Esophagus (tissue), 2 donors: ENCODE results near the gene SUPT20HL1. TPM values are rescaled to one million over a fixed set of nuclear protein-coding genes. Genes with fewer than 3 reads are reported as not detected.
"Not testable (repeated sequence)": the region's sequence is repeated elsewhere in the genome, so short reads cannot be mapped to it uniquely, and the experiment has no call there.

Experiments
- H3K27ac ChIP-seq, 2 donors: one replicate each; pipeline ENCODE4 v1.5.1; 2013; ENCODE audit warnings: low read depth in 2 of 2, mild to moderate bottlenecking in 2 of 2, inconsistent platforms in 1 of 2, low read length in 1 of 2, moderate library complexity in 1 of 2
- H3K27me3 ChIP-seq, 2 donors: one replicate each; pipeline ENCODE4 v1.6.1; 2013; ENCODE audit warnings: low read length in 2 of 2, control low read depth in 1 of 2, mild to moderate bottlenecking in 1 of 2; ENCODE audit not compliant: insufficient read depth in 2 of 2, control insufficient read depth in 1 of 2
- H3K36me3 ChIP-seq, 2 donors: one replicate each; pipeline ENCODE4 v1.6.1; 2013; ENCODE audit warnings: low read length in 1 of 2; ENCODE audit not compliant: control insufficient read depth in 2 of 2, insufficient read depth in 2 of 2
- H3K4me1 ChIP-seq, 2 donors: one replicate each; pipeline ENCODE4 v1.6.1; 2013; ENCODE audit warnings: low read length in 1 of 2; ENCODE audit not compliant: control insufficient read depth in 2 of 2, insufficient read depth in 2 of 2
- H3K4me3 ChIP-seq, 2 donors: one replicate each; pipeline ENCODE4 v1.5.1; 2013; ENCODE audit warnings: low read length in 2 of 2, mild to moderate bottlenecking in 2 of 2, low read depth in 1 of 2, moderate library complexity in 1 of 2
- H3K9me3 ChIP-seq, 2 donors: one replicate each; pipeline ENCODE4 v1.6.1; 2013; ENCODE audit warnings: mild to moderate bottlenecking in 2 of 2, low read depth in 1 of 2, low read length in 1 of 2, moderate library complexity in 1 of 2; ENCODE audit not compliant: control insufficient read depth in 2 of 2, insufficient read depth in 1 of 2
- WGBS, 2 donors: extraction: QIAGEN DNeasy Blood & Tissue Kit; methylation state at CpG; one replicate each; pipeline ENCODE4 v1.1.7; 2013; 5-methylcytosine and 5-hydroxymethylcytosine counted together
- polyA plus RNA-seq, 2 donors: library from polyadenylated mRNA; stranded (reverse); fragments of 200-250 nt; gene quantifications; one replicate each; pipeline ENCODE4 v1.2.3, GENCODE V29; 2013
- donor health status: healthy with polysubstance abuse.
- donor health status: Bipolar disorder and iron deficiency.

The SUPT20HL1 gene
- not detected for polyA plus RNA-seq

DNA sequence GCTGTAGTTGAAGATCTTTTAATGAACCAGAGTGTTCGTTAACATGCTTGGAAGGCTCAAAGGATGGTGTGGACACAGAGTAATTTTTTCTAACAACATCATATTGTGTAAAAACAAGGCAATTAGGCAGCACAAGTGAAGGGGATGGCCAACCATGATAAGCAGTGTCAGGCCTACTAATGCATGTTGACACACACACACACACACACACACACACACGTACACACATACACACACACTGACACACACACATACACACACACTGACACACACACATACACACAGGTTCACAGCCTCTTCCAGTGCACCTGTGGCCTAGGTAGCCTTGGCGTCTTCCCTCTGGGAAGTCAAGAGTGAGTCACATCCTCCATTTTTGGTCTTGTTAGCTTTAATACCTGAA lies at the start of gene SUPT20HL1:
SUPT20HL1 (plus strand) TSS at position 368 of the 400 bp plus-strand sequence. CDS start 2,122 bp downstream, outside the sequence.
- 76 to 78% methylated on average over 3 of the region's 3 CpGs for WGBS, 2 donors

DNA sequence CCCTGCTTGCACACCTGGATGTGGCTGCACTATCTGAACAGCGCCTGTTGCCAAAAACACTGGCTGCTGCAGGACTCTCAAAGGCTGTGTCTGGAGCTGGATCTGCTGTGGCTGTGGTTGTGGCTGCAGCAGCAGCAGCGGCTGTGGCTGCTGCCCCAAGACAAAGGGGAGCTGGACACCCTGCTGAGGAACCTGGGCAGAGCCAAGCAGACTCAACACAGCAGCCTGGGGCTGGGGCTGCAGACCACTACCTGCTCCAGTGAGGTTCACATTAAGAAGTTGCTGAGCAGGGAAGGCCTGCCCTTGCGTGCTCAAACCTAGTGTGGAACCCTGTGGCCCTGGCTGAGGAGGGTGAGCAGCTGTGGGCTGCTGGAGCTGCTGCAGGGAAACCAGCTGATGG lies 49.5 kb upstream of the SUPT20HL1 start:
- H3K4me3 ChIP-seq, H3K4me1 ChIP-seq, H3K36me3 ChIP-seq, H3K27ac ChIP-seq, H3K27me3 ChIP-seq, H3K9me3 ChIP-seq: not testable (repeated sequence)
- 51 to 63% methylated on average over 3 of the region's 3 CpGs for WGBS, 2 donors

More for the DNA sequence above, at the start of gene SUPT20HL1:
- Histone ChIP-seq H3K36me3 (no peaks in the 10 kb centered on the region), H3K27me3 (no peaks in the 10 kb centered on the region), H3K27ac (no peak within 1 kb of the TSS), H3K9me3 (no peaks in the 10 kb centered on the region), H3K4me1 (no peaks in the 10 kb centered on the region), H3K4me3 (no peak within 1 kb of the TSS)

DNA sequence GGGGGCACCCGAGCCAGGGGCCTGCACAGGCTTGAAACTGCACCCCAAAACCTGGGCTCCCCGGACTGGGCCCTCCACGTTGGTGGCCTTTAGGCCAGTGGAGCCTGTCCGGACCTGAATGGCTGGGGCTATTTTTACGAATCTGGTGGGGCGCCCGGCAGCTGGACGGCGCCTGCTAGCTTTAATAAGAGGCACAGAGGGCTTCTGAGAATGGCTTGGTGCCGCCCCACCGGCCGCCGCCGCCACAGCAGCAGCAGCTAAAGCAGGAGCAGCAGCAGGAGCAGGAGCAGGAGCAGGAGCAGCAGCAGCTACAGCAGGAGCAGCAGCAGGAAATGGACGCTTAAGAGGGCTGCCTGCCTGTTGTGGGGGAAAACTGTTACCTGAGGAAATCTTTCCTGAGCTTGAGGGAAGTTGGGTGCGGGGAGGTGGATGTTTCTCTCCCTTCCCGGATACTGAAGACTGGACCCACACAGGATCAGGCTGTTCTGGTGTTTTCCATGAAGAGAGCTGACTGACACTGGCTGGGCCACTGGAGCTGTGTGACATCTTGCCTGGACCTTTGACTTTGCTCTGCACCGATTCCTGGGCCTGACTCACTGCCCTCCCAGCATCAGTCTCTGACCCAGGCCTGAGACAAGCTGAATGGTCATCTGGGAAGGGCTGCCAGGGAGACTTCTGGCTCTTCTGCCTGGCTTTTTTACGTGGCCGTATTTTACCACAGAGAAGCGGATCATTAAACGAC lies 48.8 kb upstream of the SUPT20HL1 start:
- 69 to 76% methylated on average over 19 to 21 of the region's 22 CpGs for WGBS, 2 donors
- H3K36me3 ChIP-seq, H3K27me3 ChIP-seq, H3K4me1 ChIP-seq, H3K4me3 ChIP-seq, H3K27ac ChIP-seq, H3K9me3 ChIP-seq: not testable (repeated sequence)

DNA sequence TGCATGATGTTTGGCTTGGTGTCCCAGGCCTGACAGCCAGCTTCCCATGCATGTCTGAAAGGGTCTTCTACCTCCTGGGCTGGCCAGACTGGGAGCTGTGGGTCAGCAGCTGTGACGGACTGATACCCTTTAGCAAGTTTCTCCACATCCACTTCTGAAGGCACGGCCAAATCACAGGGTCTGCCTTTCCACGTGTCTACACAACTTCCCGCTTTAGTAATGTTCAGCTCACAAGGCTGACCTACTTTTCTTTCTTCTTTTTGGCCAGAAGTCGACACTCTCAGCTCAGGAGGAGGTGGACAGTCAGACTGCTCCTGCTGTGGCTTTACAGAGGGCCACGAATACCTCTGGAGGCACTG lies 48.2 kb upstream of the SUPT20HL1 start:
- WGBS, 2 donors: 73 to 79% methylated on average over 2 to 4 of the region's 6 CpGs
- H3K4me3 ChIP-seq, H3K9me3 ChIP-seq, H3K27ac ChIP-seq, H3K4me1 ChIP-seq, H3K27me3 ChIP-seq, H3K36me3 ChIP-seq: not testable (repeated sequence)

DNA sequence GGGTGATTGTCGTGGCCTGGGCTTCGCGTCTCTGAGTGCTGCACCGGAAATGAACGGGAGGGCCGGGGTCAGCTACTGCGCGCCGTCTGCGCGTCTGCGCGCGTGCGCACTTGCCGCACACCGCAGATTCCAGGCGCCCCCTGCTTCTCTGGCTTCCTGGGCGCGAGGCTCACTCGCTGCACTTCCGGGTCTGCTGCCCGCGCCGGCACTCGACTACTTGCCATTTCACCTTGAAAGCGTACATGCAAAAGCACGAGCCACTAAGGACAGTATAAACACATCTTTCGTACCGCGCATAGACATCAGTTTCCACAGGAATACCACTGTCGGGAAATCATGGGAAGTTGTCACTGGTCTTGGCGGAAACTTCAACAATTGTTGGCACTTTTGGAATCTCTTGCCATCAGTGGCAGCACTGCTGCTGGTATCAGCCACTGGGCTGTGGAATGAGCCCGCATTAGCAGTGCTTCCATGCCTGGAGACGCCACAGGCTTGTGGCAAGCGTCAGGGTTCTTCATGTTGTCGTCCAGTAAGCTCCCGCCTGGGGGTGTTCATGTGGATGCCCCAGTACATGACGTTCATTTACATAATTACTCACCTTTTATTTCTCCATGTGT lies 46.3 kb upstream of the SUPT20HL1 start, which contains the start of gene SUPT20HL2:
SUPT20HL2 (minus strand) TSS at position 51 of the 617 bp plus-strand sequence. CDS start 754 bp downstream, outside the sequence.
- peaks cover 0 to 5% of the 10 kb centered on the region in 2 donors for H3K27me3 ChIP-seq
- no peak within 1 kb of the TSS for H3K4me3 ChIP-seq
- no peak within 1 kb of the TSS for H3K27ac ChIP-seq
- WGBS, 2 donors: 89 to 97% methylated on average over 39 of the region's 39 CpGs
- no peaks in the 10 kb centered on the region for H3K4me1 ChIP-seq
- no peaks in the 10 kb centered on the region for H3K9me3 ChIP-seq
- H3K36me3 ChIP-seq: no peaks in the 10 kb centered on the region

DNA sequence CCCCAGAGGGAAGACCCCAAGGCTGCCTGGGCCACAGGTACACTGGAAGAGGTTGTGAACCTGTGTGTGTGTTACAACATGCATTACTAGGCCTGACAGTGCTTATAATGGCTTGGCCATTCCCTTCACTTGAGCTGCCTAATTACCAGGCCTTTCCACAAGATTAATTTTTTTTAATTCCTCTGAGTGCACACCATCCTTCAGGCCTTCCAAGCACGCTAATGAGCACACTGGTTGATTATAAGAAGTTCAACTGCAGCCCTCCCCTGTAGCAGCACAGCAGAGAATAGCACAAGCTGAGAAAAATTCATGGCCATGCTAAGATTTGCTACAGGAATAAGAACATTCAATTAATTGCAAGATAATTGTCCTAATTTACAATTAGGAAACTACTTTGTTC lies 44.3 kb upstream of the SUPT20HL1 start:
- H3K27ac ChIP-seq: no peak overlapping the region
- no peaks in the 10 kb centered on the region for H3K9me3 ChIP-seq
- no peaks in the 10 kb centered on the region for H3K4me1 ChIP-seq
- H3K36me3 ChIP-seq: no peaks in the 10 kb centered on the region
- WGBS, 2 donors: 43 to 80% methylated on average over 1 of the region's 1 CpG
- H3K27me3 ChIP-seq: peaks cover 0 to 5% of the 10 kb centered on the region in 2 donors
- H3K4me3 ChIP-seq: no peak overlapping the region

DNA sequence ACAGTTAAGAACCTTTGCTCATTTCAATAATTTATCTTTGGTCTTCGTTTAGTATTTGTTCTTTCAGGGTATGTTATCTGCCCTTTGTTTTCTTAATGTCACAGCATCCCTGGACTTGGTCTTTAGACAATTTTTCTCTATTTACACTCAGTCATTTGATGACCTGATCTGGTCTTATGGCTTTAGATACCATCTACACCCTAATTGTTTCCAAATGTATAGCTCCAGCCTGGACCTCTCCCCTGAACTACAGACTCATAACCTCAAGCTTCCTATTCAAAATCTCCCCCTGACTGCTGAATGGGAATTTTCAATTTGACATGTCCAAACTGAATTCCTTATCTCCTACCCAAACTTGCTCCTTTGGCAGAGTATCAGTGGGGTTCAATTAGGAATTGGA lies 42.9 kb upstream of the SUPT20HL1 start:
- Histone ChIP-seq H3K4me3 (no peak overlapping the region), H3K9me3 (no peaks in the 10 kb centered on the region), H3K27ac (no peak overlapping the region), H3K27me3 (peaks cover 0 to 9% of the 10 kb centered on the region in 2 donors), H3K36me3 (no peaks in the 10 kb centered on the region), H3K4me1 (no peaks in the 10 kb centered on the region)
- WGBS, 2 donors: 21 to 46% methylated on average over 1 of the region's 1 CpG

DNA sequence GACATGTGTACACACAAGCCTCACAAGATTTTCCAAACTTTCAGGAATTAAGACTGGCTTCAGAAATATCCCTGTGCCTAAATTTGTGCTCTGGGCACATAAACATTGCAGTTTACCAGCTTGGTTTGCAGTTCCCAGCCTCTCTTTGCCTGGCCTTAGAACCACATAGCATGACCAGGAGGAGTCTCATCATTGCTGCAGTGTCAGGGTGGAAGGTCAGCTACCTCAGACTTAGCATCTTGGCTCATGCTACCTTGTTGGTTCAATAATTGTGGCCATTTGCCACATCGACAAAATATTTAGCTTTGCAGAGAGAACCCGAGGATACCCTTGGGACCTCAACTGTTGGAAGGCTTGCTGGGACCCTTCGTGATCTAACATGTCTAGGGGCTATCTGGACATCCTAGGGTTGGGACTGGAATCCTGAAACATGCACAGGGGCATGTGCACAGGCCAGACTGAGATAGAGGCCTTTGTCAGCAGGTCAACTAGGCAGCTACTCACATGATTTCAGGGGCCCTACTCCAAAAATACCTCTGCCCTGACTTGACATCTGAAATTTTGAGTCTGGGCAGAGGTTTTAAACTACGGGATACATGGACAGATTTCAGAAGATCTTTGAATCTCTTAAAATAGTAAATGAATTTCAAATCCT lies 38.6 kb upstream of the SUPT20HL1 start:
- no peaks in the 10 kb centered on the region for H3K4me1 ChIP-seq
- no peaks in the 10 kb centered on the region for H3K9me3 ChIP-seq
- no peaks in the 10 kb centered on the region for H3K36me3 ChIP-seq
- no peak overlapping the region for H3K4me3 ChIP-seq
- peaks cover 0 to 5% of the 10 kb centered on the region in 2 donors for H3K27me3 ChIP-seq
- no peak overlapping the region for H3K27ac ChIP-seq
- WGBS, 2 donors: 75 to 88% methylated on average over 4 of the region's 4 CpGs

DNA sequence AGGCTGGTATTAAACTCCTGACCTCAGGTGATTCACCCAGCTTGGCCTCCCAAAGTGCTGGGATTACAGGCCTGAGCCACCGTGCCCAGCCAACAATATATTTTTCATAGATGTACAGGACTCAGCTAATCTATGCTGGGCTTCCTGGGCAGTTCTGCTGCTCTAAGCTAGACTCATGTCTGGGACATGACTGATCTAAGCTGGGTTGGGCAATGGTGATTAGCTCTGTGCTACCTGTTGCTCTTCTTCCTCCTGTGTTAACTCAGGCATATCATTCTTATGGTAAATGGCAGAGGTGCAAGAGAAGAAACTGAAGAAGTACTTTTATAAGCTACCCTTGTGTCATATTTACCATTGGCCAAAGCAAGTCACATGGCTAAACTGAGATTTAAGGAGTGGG lies 35.2 kb upstream of the SUPT20HL1 start:
- Histone ChIP-seq H3K9me3 (no peaks in the 10 kb centered on the region), H3K4me1 (no peaks in the 10 kb centered on the region), H3K4me3 (no peak overlapping the region), H3K36me3 (no peaks in the 10 kb centered on the region), H3K27me3 (peaks cover 0 to 5% of the 10 kb centered on the region in 2 donors), H3K27ac (no peak overlapping the region)
- WGBS, 2 donors: 78 to 81% methylated on average over 1 of the region's 1 CpG
